ENCODE measurements around the gene PIGT. TPM values are rescaled to one million over a fixed set of nuclear protein-coding genes. Genes with fewer than 3 reads are reported as not detected.

The PIGT gene
- total and polyA plus RNA-seq, 2 donors = 28.1 to 52.6 TPM

DNA sequence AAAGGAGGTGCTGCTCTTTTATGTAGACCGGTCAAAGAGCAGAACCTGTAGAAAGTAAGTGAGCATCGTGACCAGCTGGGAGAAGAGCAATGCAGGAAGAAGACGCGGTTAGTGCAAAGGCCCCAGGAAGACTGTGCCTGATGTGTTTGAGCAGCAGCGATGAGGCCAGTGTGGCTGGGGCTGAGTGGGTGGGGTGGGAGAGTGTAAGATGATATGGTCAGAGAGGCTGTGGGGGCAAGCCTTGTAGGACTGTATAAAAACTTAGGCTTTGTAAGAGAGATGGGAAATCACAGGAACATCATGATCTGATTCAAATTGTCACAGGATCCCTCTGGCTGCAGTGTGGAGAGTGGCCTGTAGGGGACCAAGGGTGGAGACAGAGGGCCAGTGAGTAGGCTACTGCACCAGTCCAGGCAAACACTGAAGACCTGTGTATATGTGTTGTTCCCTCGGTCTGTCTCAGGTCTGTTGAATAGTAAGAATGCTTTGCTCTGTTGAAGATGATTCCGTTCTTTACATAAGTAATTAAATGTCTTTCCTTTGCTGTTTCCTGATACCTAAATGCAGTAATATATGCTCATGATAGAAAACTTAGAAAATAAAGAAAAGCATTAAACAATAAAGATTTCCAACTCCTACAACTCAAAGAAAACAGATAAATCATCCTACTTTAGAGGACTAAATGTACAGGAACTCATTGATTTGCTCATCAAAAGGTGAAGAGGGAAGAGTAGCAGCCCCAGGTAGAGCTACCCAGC is 30.0 kb downstream of the PIGT start:
- Histone ChIP-seq H3K4me1 (ENCODE audit: control insufficient read depth in 2 of 2, insufficient read depth in 2 of 2, low read length in 2 of 2) (peaks cover 3 to 4% of the 10 kb centered on the region in 2 donors), H3K27me3 (ENCODE audit: control insufficient read depth in 2 of 2, insufficient read depth in 1 of 2, low read length in 1 of 2) (peaks cover 3 to 4% of the 10 kb centered on the region in 2 donors), H3K9me3 (ENCODE audit: control insufficient read depth in 2 of 2, insufficient read depth in 1 of 2, low read length in 1 of 2) (no peaks in the 10 kb centered on the region), H3K4me3 (ENCODE audit: low read length in 2 of 2) (no peak overlapping the region), H3K27ac (ENCODE audit: low read depth in 1 of 2, low read length in 1 of 2) (no peak overlapping the region), H3K36me3 (ENCODE audit: control insufficient read depth in 2 of 2, insufficient read depth in 2 of 2, low read length in 1 of 2) (no peaks in the 10 kb centered on the region)
- DNase-seq (ENCODE audit: low read depth in 6 of 9, low spot score in 9 of 9) = no peak
- 63% methylated on average over 7 of the region's 7 CpGs for WGBS

DNA sequence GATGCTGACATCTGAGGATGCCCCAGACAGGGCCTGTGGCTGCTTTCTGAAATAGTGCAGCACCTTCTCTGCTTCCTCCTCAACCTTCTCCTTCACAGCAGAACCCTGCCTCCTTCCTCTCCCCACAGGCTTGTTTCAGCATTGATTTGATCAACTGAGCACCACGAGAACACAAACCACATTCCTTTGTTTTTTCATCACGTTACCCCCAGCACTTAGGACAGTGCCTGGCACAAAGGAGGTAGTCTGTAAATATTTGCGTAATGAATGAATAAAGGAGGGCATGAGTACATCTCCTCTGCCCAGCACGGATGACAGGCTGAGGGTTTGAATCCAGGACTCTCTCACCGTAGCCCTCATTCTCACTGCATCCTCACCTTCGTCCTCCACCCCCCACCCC is 32.3 kb downstream of the PIGT start:
- 79% methylated on average over 6 of the region's 6 CpGs for WGBS
- H3K36me3 ChIP-seq (ENCODE audit: control insufficient read depth in 2 of 2, insufficient read depth in 2 of 2, low read length in 1 of 2) = no peaks in the 10 kb centered on the region
- no peak overlapping the region for H3K4me3 ChIP-seq (ENCODE audit: low read length in 2 of 2)
- H3K4me1 ChIP-seq (ENCODE audit: control insufficient read depth in 2 of 2, insufficient read depth in 2 of 2, low read length in 2 of 2) = peaks cover 3 to 4% of the 10 kb centered on the region in 2 donors
- peaks cover 3 to 4% of the 10 kb centered on the region in 2 donors for H3K27me3 ChIP-seq (ENCODE audit: control insufficient read depth in 2 of 2, insufficient read depth in 1 of 2, low read length in 1 of 2)
- no peak overlapping the region for H3K27ac ChIP-seq (ENCODE audit: low read depth in 1 of 2, low read length in 1 of 2)
- H3K9me3 ChIP-seq (ENCODE audit: control insufficient read depth in 2 of 2, insufficient read depth in 1 of 2, low read length in 1 of 2) = no peaks in the 10 kb centered on the region
- DNase-seq (ENCODE audit: low read depth in 6 of 9, low spot score in 9 of 9) = no peak

DNA sequence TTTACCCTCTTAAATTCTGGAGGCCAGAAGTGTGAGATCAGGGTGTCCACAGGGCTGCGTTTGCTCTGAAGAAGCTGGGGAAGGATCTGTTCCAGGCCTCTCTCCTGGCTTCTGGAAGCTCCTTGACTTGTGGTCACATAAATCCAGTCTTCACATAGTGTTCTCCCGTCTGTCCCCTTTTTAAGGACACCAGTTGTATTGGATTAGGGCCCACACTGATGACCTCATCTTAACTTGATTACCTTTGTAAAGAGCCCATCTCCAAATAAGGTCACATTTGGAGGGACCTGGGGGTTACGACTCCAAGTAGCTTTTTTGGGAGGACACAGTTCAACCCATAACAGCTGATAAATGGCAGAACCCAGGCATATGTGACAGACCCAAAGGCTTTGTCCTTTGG is 33.6 kb downstream of the PIGT start:
- 95% methylated on average over 3 of the region's 3 CpGs for WGBS
- no peak overlapping the region for H3K27ac ChIP-seq (ENCODE audit: low read depth in 1 of 2, low read length in 1 of 2)
- peaks cover 0 to 3% of the 10 kb centered on the region in 2 donors for H3K27me3 ChIP-seq (ENCODE audit: control insufficient read depth in 2 of 2, insufficient read depth in 1 of 2, low read length in 1 of 2)
- no peaks in the 10 kb centered on the region for H3K36me3 ChIP-seq (ENCODE audit: control insufficient read depth in 2 of 2, insufficient read depth in 2 of 2, low read length in 1 of 2)
- H3K9me3 ChIP-seq (ENCODE audit: control insufficient read depth in 2 of 2, insufficient read depth in 1 of 2, low read length in 1 of 2) = no peaks in the 10 kb centered on the region
- H3K4me3 ChIP-seq (ENCODE audit: low read length in 2 of 2) = no peak overlapping the region
- H3K4me1 ChIP-seq (ENCODE audit: control insufficient read depth in 2 of 2, insufficient read depth in 2 of 2, low read length in 2 of 2) = no peaks in the 10 kb centered on the region
- no peak for DNase-seq (ENCODE audit: low read depth in 6 of 9, low spot score in 9 of 9)

DNA sequence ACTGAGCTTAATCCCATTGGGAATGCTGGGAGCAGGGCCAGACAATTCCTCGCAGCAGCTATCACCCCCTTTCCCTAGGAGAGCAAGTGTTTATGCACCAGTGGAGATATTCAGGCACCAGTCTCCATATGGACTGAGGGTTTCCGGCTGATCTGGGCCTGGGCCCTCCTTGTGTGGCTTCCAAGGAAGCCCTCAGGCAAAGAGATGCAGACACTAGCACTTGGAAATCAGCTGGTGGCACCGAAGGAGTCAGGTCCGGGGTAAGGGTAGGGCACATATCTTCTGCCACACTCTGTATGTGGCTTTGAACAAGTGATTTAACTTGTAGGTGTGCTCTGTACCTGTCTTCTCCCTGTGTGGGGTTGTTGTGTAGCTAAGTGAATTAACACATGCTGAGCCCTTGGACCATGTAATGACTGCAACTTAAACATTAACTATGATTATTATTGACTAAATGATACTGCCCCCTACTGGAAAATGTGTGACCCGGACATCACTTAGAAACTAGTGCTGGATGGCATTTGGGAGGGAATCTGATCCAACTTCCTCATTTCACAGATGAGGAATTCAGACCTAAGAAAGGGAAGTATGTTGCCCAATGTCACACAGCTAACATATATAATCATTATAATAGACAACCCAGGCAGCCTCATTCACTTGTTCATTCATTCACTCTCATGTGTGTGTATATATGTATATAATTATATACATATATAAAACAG is 34.3 kb downstream of the PIGT start:
- H3K27me3 ChIP-seq (ENCODE audit: control insufficient read depth in 2 of 2, insufficient read depth in 1 of 2, low read length in 1 of 2) = peaks cover 0 to 3% of the 10 kb centered on the region in 2 donors
- H3K4me1 ChIP-seq (ENCODE audit: control insufficient read depth in 2 of 2, insufficient read depth in 2 of 2, low read length in 2 of 2) = no peaks in the 10 kb centered on the region
- H3K36me3 ChIP-seq (ENCODE audit: control insufficient read depth in 2 of 2, insufficient read depth in 2 of 2, low read length in 1 of 2) = no peaks in the 10 kb centered on the region
- H3K9me3 ChIP-seq (ENCODE audit: control insufficient read depth in 2 of 2, insufficient read depth in 1 of 2, low read length in 1 of 2) = no peaks in the 10 kb centered on the region
- 76% methylated on average over 5 of the region's 5 CpGs for WGBS
- H3K4me3 ChIP-seq (ENCODE audit: low read length in 2 of 2) = no peak overlapping the region
- peak in 2 of 9 donors; percentile 37 to 53 for DNase-seq (ENCODE audit: low read depth in 6 of 9, low spot score in 9 of 9)
- H3K27ac ChIP-seq (ENCODE audit: low read depth in 1 of 2, low read length in 1 of 2) = no peak overlapping the region

DNA sequence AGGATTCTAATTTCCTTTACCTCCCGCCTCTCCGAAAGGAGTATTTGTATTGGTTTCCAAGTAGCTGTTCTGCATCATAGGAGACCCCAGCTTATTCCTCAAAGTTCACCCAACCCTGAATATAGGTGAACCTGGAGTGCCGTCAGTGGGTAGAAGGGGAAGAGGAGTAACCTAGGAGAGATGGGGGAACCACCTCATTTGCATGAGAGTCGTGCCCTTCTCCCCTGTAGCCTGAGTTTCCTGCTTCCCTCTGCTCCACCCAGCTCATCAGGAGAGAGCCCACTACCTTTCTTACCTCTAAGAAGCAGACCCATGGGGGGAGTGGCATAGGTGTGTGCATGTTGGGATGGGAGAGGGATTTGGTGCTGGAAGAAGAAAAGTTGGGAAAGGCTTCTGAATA is 36.3 kb downstream of the PIGT start:
- H3K4me1 ChIP-seq (ENCODE audit: control insufficient read depth in 2 of 2, insufficient read depth in 2 of 2, low read length in 2 of 2) = no peaks in the 10 kb centered on the region
- 70% methylated on average over 4 of the region's 4 CpGs for WGBS
- DNase-seq (ENCODE audit: low read depth in 6 of 9, low spot score in 9 of 9) = no peak
- no peaks in the 10 kb centered on the region for H3K27me3 ChIP-seq (ENCODE audit: control insufficient read depth in 2 of 2, insufficient read depth in 1 of 2, low read length in 1 of 2)
- no peaks in the 10 kb centered on the region for H3K9me3 ChIP-seq (ENCODE audit: control insufficient read depth in 2 of 2, insufficient read depth in 1 of 2, low read length in 1 of 2)
- H3K36me3 ChIP-seq (ENCODE audit: control insufficient read depth in 2 of 2, insufficient read depth in 2 of 2, low read length in 1 of 2) = no peaks in the 10 kb centered on the region
- no peak overlapping the region for H3K27ac ChIP-seq (ENCODE audit: low read depth in 1 of 2, low read length in 1 of 2)
- no peak overlapping the region for H3K4me3 ChIP-seq (ENCODE audit: low read length in 2 of 2)

DNA sequence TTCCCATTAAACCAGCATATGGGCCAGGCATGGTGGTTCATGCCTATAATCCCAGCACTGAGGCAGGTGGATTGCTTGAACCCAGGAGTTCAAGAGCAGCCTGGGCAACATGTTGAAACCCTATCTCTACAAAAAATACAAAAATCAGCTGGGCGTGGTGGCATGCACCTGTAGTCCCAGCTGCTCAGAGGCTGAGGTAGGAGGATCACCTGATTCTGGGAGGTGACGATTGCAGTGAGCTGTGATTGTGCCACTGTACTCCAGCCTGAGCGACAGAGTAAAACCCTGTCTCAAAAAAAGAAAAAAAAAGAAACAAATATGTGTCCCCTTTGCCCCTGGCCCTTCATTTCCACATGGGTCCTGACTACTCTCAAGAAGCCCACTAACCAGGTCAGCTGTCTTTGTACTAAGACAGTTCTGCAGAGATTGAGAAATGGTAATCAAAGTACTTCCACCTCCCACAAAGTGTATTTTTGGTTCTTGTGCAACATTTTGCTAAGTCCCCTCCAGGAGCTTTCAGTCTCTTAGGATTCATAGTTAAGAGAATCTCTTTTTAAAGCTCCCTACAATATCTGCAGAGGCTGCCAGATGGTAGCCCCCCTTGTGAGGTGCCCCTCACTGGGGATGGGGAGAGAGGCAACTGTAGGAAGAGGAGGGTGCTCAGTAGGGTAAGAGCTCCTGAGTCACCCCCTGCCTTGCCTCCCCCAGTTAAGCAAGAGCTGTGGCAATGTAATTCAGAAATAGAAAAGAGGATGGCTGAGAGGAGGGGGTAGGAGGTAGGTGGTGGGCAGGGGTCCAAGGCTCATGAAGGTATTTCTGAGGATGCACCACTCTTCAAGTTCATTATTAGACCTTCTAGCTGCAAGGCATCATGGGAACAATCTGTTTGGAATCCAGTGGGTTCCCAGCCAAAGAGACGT is 37.1 kb downstream of the PIGT start:
- WGBS = 95% methylated on average over 4 of the region's 4 CpGs
- no peak overlapping the region for H3K4me3 ChIP-seq (ENCODE audit: low read length in 2 of 2)
- H3K9me3 ChIP-seq (ENCODE audit: control insufficient read depth in 2 of 2, insufficient read depth in 1 of 2, low read length in 1 of 2) = no peaks in the 10 kb centered on the region
- no peaks in the 10 kb centered on the region for H3K36me3 ChIP-seq (ENCODE audit: control insufficient read depth in 2 of 2, insufficient read depth in 2 of 2, low read length in 1 of 2)
- no peak for DNase-seq (ENCODE audit: low read depth in 6 of 9, low spot score in 9 of 9)
- no peaks in the 10 kb centered on the region for H3K27me3 ChIP-seq (ENCODE audit: control insufficient read depth in 2 of 2, insufficient read depth in 1 of 2, low read length in 1 of 2)
- H3K4me1 ChIP-seq (ENCODE audit: control insufficient read depth in 2 of 2, insufficient read depth in 2 of 2, low read length in 2 of 2) = no peaks in the 10 kb centered on the region
- no peak overlapping the region for H3K27ac ChIP-seq (ENCODE audit: low read depth in 1 of 2, low read length in 1 of 2)

DNA sequence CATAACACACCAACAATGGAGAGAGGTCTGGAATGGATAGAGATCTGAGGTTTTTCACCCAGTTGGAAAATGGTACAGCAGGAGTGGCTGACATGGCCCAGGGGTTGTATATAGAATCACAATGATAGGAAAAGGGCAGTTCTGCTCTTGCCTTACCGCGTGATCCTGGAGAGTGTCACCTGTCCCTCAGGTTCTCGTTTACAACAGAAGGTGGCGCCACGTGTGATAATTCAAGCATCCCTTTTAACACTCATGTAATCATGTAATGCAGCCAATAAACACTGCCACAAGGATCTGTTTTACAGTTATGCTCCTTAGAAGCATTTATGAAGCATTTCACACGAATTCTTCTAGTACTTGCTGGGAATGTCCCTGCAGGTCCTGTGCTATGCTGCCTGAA is 40.7 kb downstream of the PIGT start:
- peak in 1 of 9 donors; percentile 41 for DNase-seq (ENCODE audit: low read depth in 6 of 9, low spot score in 9 of 9)
- H3K4me1 ChIP-seq (ENCODE audit: control insufficient read depth in 2 of 2, insufficient read depth in 2 of 2, low read length in 2 of 2) = no peaks in the 10 kb centered on the region
- WGBS = 28% methylated on average over 6 of the region's 6 CpGs
- no peaks in the 10 kb centered on the region for H3K9me3 ChIP-seq (ENCODE audit: control insufficient read depth in 2 of 2, insufficient read depth in 1 of 2, low read length in 1 of 2)
- no peak overlapping the region for H3K27ac ChIP-seq (ENCODE audit: low read depth in 1 of 2, low read length in 1 of 2)
- no peak overlapping the region for H3K4me3 ChIP-seq (ENCODE audit: low read length in 2 of 2)
- no peaks in the 10 kb centered on the region for H3K36me3 ChIP-seq (ENCODE audit: control insufficient read depth in 2 of 2, insufficient read depth in 2 of 2, low read length in 1 of 2)
- peaks cover 0 to 2% of the 10 kb centered on the region in 2 donors for H3K27me3 ChIP-seq (ENCODE audit: control insufficient read depth in 2 of 2, insufficient read depth in 1 of 2, low read length in 1 of 2)

DNA sequence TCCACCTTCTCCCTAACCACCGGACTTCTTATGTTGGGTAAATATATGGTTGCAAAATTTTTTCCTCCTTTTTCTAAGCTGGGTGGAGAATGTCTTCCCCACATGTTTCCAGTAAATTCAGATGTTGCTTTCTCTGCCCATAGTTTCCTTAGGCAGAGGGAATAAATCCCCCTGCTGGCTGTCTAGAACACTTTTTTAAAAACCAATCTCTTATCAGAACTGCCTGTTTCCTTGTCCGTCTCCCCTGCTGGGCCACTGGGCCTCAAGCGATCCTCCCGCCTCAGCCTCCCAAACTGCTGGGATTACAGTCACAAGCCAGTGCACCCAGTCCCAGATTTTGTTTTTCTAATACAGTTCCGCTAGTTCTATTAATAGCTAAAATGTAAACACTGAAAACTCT is 43.7 kb downstream of the PIGT start:
- WGBS = 92% methylated on average over 5 of the region's 5 CpGs
- H3K27ac ChIP-seq (ENCODE audit: low read depth in 1 of 2, low read length in 1 of 2) = no peak overlapping the region
- H3K9me3 ChIP-seq (ENCODE audit: control insufficient read depth in 2 of 2, insufficient read depth in 1 of 2, low read length in 1 of 2) = no peaks in the 10 kb centered on the region
- DNase-seq (ENCODE audit: low read depth in 6 of 9, low spot score in 9 of 9) = no peak
- no peaks in the 10 kb centered on the region for H3K4me1 ChIP-seq (ENCODE audit: control insufficient read depth in 2 of 2, insufficient read depth in 2 of 2, low read length in 2 of 2)
- no peaks in the 10 kb centered on the region for H3K36me3 ChIP-seq (ENCODE audit: control insufficient read depth in 2 of 2, insufficient read depth in 2 of 2, low read length in 1 of 2)
- H3K27me3 ChIP-seq (ENCODE audit: control insufficient read depth in 2 of 2, insufficient read depth in 1 of 2, low read length in 1 of 2) = peaks cover 0 to 5% of the 10 kb centered on the region in 2 donors
- H3K4me3 ChIP-seq (ENCODE audit: low read length in 2 of 2) = no peak overlapping the region
